ENCODE data around the gene CSH1.
"Not testable (repeated sequence)": the region's sequence is repeated elsewhere in the genome, so short reads cannot be mapped to it uniquely, and the experiment has no call there.

The CSH1 gene

DNA sequence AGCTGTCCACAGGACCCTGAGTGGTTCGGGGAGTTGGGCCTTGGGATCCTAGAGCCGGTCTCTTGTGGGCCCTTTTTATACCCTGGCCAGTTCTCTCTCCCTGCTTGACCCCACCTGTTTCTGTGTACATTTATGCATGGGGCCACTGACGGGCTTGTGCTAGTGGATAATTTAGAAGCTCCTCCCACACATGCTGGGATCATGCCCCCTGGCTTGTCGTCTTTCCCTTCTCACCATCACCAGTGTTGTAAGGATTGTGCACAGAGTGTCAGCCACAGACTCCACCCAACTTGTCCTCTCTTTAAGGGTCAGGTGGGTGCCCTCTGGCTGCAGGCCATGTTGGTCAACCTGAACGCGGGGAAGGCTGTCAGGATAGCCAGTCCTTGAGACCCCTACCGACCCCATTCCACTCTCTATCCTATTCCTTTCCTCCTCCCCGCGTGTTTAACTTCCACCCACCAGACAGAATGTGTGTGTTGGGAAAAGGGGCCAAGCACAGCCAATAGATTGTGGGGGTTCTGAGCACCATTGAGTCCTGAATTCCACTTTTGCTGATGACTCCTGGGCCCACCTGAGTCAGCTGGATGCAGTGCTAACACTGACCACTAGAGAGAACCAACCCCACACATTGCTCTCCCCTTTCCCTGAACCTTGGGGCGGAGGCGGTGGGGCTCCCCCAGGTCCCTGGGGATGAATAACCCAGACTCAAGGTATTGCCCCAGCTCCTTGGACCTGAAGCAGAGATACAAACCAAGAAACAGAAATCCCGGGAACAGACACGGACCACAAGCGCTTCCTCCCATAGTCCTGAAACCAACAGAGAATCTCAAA, at the start of gene CSH1:
TSS of gene CSH1 (minus strand) at position 51 of the 831 bp plus-strand sequence. CDS start 63 bp downstream, outside the sequence.
- not testable (repeated sequence) for H3K4me3 ChIP-seq, H3K27ac ChIP-seq

- peak overlapping the region in 2 of 21 experiments; percentile 4 to 65 for H3K27ac ChIP-seq
- no peak overlapping the region for H3K4me3 ChIP-seq
Observed at GRCh38 chr17:63945784-63946439, 49.5 kb upstream of the CSH1 start.

DNA sequence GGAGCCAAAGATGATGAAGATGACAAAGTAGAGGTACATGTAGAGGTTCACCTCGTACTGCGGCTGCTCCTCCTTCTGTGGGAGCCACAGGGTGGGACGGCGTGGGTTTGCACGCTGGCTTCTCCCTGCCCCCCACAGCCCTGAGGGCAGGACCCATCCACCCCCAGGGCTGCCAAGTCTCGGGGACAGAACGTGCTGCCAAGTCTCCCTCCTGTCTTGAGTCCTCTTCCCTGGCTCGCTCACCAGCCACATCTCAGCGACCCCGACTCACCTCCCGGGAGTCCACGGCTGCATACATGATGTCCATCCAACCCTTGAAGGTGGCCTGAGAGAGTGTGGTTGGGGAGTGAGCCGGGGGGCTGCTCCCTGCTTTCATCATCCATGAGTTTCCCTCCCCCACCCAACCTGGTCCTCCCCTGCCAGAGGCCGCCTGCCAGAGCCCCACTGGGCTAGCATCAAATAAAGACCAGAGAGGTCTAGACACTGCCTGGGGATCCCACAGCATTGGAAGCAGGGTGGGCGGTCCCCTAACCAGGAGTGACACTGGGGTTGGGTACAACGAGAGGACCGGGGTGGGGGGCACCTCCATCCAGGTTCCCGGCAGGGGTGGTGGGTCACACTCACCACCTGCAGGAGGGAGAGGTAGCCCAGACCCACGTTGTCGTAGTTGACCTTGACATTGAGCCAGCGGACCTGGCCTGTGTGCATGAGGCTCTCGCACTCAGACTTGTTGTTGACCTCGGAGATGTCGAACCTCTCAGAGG, 48.5 kb upstream of the CSH1 start:
- H3K4me3 ChIP-seq, result no peak overlapping the region
- peak overlapping the region in 1 of 21 experiments; percentile 65 for H3K27ac ChIP-seq

DNA sequence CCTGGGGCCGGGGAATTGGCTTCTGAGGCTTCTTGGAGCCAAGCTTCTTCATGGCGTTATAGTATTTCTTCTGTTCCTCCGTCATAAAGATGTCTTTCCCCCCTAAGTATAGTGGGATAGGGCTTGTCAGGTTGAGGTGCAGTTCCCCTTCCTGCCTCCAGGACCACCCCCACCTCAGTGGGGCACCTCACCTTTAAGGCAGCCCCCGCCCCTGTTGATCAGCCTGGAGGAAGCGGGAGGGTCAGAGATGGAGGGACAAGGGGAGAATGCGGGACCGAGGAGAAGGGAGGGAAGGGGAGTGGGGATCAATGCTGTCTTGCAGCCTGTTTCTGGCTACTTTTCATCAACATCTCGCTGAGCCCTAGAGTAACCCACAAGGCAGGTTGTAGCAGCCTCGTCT, 47.4 kb upstream of the CSH1 start:
- Histone ChIP-seq H3K27ac (no peak overlapping the region), H3K4me3 (no peak overlapping the region)

DNA sequence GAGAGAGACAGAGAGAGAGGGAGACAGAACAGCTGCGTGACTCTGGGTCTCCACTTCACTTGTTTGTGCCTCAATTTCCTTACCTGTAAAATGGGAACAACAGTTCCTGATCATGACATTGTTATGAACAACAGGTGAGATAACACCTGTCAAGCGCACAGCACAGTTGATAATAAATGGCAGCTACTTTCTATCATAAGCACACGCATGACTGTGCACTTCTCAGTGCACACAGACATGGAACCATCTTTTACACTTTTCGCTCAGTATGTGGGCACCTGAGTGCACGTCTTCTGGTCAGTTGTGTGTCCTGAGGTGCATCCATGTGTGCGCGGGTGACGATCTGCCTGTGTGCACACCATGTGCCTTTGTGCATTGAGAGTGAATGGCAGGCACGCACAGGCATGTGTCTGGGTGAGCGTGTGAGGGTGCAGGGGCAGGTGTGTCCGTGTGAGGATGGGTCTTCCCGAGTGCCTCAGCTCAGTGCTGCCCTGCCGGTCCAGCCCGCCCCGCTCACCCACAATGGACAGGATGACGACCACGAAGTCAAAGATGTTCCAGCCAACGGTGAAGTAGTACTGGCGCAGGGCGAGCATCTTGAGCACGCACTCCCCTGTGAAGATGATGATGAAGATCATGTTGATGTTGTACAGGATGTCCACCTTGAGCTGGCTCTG, 46.1 kb upstream of the CSH1 start:
- Histone ChIP-seq H3K27ac (no peak overlapping the region), H3K4me3 (no peak overlapping the region)

- no peak overlapping the region for H3K27ac ChIP-seq
- no peak overlapping the region for H3K4me3 ChIP-seq
Observed at GRCh38 chr17:63941751-63942150, 45.4 kb upstream of the CSH1 start.

DNA sequence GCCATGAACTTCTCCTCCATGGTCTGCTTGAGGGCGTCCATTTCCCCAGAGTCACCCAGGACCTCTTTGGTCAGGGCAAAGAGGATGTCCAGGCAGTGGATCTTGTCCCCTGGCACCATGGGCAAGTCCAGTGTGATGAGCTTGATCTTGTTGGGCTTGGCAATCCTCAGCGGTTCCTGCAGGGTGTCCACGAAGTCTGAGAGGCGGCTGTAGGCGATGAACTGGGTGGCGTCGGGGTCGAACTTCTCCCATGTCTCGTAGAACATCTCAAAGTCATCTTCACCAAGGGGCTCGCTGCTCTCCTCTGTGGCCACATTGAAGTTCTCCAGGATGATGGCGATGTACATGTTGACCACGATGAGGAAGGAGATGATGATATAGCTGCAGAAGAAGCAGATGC, 44.8 kb upstream of the CSH1 start:
- H3K27ac ChIP-seq, result no peak overlapping the region

GRCh38 chr17:63940584-63940983, 44.2 kb upstream of the CSH1 start:
- no peak overlapping the region for H3K4me3 ChIP-seq
- H3K27ac ChIP-seq, result no peak overlapping the region

More for the DNA sequence above, 44.8 kb upstream of the CSH1 start:
- no peak overlapping the region for H3K4me3 ChIP-seq

- Histone ChIP-seq H3K27ac (no peak overlapping the region), H3K4me3 (no peak overlapping the region)
Observed at GRCh38 chr17:63939884-63940283, 43.5 kb upstream of the CSH1 start.

- no peak overlapping the region for H3K27ac ChIP-seq
Observed at GRCh38 chr17:63939401-63939800, 43.0 kb upstream of the CSH1 start.

GRCh38 chr17:63937920-63938319, 41.5 kb upstream of the CSH1 start:
- no peak overlapping the region for H3K4me3 ChIP-seq
- H3K27ac ChIP-seq, result no peak overlapping the region

More at GRCh38 chr17:63939401-63939800, 43.0 kb upstream of the CSH1 start:
- no peak overlapping the region for H3K4me3 ChIP-seq

DNA sequence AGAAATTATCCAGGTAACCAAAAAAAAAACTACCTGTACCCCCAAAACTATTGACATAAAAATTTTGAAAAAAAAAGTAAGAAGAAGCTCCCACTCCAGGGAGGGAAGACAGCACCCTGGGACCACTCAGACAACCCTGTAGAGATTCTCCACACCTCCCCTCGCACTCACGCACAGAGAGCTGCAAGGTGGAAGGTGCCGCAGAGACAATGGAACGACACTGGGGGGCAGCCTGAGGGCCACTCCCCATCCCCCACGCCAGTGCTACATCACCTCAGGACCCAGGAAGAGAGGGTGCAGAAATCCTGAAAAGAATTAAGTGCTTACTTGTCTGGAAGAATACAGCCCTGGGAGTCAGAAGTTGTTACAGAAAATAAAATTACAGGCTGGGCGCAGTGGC, 40.9 kb upstream of the CSH1 start:
- Histone ChIP-seq H3K4me3 (no peak overlapping the region), H3K27ac (no peak overlapping the region)

DNA sequence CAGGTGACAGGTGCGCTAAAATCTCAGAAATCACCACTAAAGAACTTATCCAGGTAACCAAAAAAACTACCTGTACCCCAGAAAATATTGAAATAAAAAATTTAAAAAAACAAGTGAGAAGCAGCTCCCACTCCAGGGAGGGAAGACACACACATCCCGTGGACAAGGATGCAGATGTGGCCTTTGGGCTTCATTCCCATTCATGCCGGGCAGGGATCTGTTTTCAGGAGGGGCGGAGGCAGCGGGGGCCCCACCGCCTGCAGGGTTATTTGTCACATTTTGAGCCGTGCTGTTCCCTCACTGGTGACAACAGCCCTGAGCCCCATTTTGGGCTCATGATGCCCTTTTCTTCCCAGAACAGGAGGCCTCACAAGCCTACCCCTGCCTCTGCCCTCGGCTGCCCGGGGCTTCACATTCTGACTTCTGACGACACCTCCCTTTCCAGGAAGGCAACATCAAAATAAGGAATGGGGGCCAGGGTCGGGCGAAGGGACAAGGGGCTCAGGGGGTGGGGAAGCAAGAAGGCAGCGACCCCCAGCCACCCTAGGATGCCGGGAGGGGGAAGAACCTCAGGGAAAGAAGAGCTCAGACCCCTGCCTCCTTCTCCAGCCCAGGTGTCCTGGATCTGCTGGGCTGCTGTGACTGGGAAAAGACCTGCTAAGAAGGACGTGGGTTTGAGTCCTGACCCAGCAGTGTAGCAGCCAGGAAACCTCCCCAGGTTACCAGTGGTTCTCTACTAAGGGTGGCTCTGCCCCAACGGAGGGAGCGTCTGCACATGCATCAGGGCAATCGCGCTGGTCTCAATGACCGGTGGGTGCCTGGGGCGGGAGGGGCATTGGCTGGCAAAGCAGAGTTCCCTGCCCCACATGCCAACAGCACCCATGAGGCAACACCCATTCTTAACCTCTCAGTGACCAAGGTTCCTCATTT, 38.1 kb upstream of the CSH1 start:
- Histone ChIP-seq H3K4me3 (no peak overlapping the region), H3K27ac (peak overlapping the region in 1 of 21 experiments; percentile 82)

DNA sequence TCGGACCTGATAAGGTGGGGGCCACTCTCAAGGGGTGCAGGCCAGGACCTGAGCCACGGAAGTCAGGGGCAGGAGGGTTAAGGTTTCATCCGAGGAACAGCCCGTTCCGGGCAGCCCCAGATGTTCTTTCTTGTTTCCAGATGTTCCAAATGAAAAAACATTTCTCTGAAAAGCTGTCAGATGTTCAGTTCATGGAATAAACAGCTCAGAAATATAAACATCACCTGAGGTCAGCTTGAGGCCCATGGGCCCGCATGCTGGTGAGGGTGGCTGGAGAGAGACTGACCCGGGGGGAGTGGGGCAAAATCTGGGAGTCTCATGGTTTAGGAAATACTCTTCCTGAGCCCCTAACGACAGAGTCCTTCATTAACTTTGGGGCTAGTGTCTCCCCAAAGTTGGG, 37.2 kb upstream of the CSH1 start:
- no peak overlapping the region for H3K4me3 ChIP-seq
- peak overlapping the region in 1 of 21 experiments; percentile 82 for H3K27ac ChIP-seq

DNA sequence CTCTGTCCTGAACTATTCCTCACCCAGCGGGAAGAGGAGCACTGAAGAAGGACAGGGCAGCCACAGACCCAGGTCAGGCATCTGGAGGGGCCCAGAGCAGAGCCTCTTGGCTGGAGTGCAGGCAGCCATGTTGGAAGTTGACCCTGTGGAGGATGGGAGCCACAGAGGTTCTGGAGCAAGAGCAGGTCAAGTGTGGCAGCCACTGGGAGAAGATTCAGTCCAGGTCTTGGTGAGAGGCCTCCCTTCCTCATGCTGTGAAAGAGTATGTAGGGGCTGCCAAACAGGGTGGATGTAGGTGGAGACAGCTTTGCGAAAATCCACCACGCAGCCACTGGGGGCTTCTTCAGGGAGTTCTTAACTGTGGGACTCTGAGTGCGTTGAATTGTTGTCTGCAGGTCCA, 36.3 kb upstream of the CSH1 start:
- H3K4me3 ChIP-seq, result no peak overlapping the region
- peak overlapping the region in 10 of 21 experiments; percentile 1 to 84 (median 70) for H3K27ac ChIP-seq

GRCh38 chr17:63931981-63932561, 35.7 kb upstream of the CSH1 start, which contains the start of gene CD79B:
Gene CD79B, minus strand, starts transcription at chr17:63932331. Its CDS starts 70 bp downstream, at chr17:63932261.
- H3K4me3 ChIP-seq, result peak within 1 kb of the TSS; percentile 4 to 29 (median 15)
- peak within 1 kb of the TSS in 18 of 21 experiments; percentile 1 to 84 (median 60) for H3K27ac ChIP-seq

GRCh38 chr17:63930951-63931575, 34.7 kb upstream of the CSH1 start:
- Histone ChIP-seq H3K27ac (peak overlapping the region in 16 of 21 experiments; percentile 42 to 84 (median 62)), H3K4me3 (peak overlapping the region; percentile 4 to 29 (median 15))
